NOMO-1 treated with dmso at 0.1 percent for 144 hours (cell line): ENCODE measurements around the gene PTPRD.

Source experiments
- DNase-seq: peaks from one replicate; lab custom pipeline; 2025; ENCODE audit not compliant: unreplicated experiment; lab: John Stamatoyannopoulos, UW

The PTPRD gene

GRCh38 chr9:9912459-9912858, 700.3 kb downstream of the PTPRD start:
- DNase-seq = no peak

GRCh38 chr9:9905736-9906135, 707.1 kb downstream of the PTPRD start:
- DNase-seq = no peak

- no peak for DNase-seq
These were observed 708.8 kb downstream of the PTPRD start for GRCh38 chr9:9904041-9904440.

- DNase-seq = no peak
These were observed 711.2 kb downstream of the PTPRD start for GRCh38 chr9:9901624-9902023.

GRCh38 chr9:9893837-9894236, 719.0 kb downstream of the PTPRD start:
- DNase-seq = no peak

GRCh38 chr9:9892217-9892616, 720.6 kb downstream of the PTPRD start:
- no peak for DNase-seq

GRCh38 chr9:9881692-9882091, 731.1 kb downstream of the PTPRD start:
- no peak for DNase-seq

GRCh38 chr9:9874270-9874669, 738.5 kb downstream of the PTPRD start:
- DNase-seq = no peak

GRCh38 chr9:9862235-9862810, 750.5 kb downstream of the PTPRD start:
- DNase-seq = no peak

GRCh38 chr9:9855177-9856078, 757.4 kb downstream of the PTPRD start:
- DNase-seq = no peak

GRCh38 chr9:9847750-9848149, 765.1 kb downstream of the PTPRD start:
- DNase-seq = no peak

GRCh38 chr9:9846557-9846956, 766.2 kb downstream of the PTPRD start:
- DNase-seq = no peak

- no peak for DNase-seq
These were observed 792.4 kb downstream of the PTPRD start for GRCh38 chr9:9820436-9820835.

GRCh38 chr9:9819886-9820285, 792.9 kb downstream of the PTPRD start:
- DNase-seq = no peak

- no peak for DNase-seq
These were observed 795.6 kb downstream of the PTPRD start for GRCh38 chr9:9817176-9817575.

- no peak for DNase-seq
These were observed 808.7 kb downstream of the PTPRD start for GRCh38 chr9:9804109-9804508.

- DNase-seq = no peak
These were observed 813.5 kb downstream of the PTPRD start for GRCh38 chr9:9799287-9799686.

- DNase-seq = no peak
These were observed 820.5 kb downstream of the PTPRD start for GRCh38 chr9:9792144-9792857.

GRCh38 chr9:9791611-9792010, 821.2 kb downstream of the PTPRD start:
- DNase-seq = no peak

- no peak for DNase-seq
These were observed 822.5 kb downstream of the PTPRD start for GRCh38 chr9:9790216-9790872.

- DNase-seq = no peak
These were observed 829.1 kb downstream of the PTPRD start for GRCh38 chr9:9783711-9784110.
